ENCODE measurements around the gene SLC16A11.

- TF ChIP-seq POLR2A (IDR thresholded peaks at IDR 0.05; ENCODE audit: low read length) (no peak), GATA1 (IDR thresholded peaks at IDR 0.05; ENCODE audit: low read depth, low read length) (no peak)
These were observed 23.3 kb upstream of the SLC16A11 start for GRCh38 chr17:7067198-7067597.

All from erythroblast (primary cell).